DLD1 (cell line): Measurements from ENCODE around the gene LRIT3.

Experiments
- in situ Hi-C: cut with HindIII; loops from 2 replicates; pipeline ENCODE4 v1.10.0; 2017; ENCODE audit warnings: low sequenced_read_pairs

Gene LRIT3

DNA sequence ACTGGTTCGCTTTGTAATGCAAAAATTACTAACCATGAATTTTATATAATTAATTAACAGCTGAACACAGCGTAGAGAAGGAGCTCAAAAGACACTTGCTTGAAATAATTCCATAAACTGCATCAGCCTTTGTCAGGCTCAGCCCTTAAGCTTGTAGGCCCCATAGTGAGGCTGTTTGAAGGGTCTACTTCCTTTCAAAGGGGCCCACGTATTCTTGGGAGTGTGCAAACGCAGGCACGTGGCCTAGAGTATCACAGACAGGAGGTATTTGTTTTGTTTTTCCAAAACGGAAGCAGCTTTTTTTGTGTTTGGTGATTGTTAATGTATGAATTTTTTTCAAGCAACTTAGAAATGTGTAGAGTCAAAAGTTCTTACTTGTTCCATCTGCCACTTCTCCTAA is 39.2 kb downstream of the LRIT3 start:
- in situ Hi-C loops = no loop called here

DNA sequence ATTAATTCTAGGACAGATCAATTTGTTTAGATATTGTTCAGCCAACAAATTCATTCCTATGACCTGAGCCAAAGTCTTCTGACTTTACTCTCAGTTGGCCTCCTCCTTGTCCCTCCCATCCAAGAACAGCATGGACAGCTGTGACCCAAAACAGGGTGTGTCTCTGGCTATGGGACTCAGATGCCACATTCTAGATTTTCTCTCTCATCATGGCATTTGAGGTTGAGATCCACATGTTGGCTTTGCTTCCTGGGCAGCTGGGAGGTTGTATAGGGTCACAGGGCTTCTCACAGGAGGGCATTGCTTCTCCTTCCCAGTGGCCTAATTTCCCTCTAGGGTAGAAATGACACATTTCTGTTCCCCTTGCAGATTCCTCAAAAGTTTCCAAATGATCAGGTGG is 42.2 kb downstream of the LRIT3 start:
- in situ Hi-C loops = no loop called here

GRCh38 chr4:109902559-109903251 is 54.8 kb downstream of the LRIT3 start:
- in situ Hi-C loops = no loop called here

- in situ Hi-C loops = no loop called here
These were observed 60.8 kb downstream of the LRIT3 start for GRCh38 chr4:109908731-109909130.

GRCh38 chr4:109910256-109910655 is 62.3 kb downstream of the LRIT3 start:
- in situ Hi-C loops = no loop called here

- in situ Hi-C loops = no loop called here
These were observed 65.0 kb downstream of the LRIT3 start, which contains the start of gene EGF for GRCh38 chr4:109912706-109913595. Gene EGF, plus strand, starts transcription at chr4:109912883. Its CDS starts 453 bp downstream, at chr4:109913336.

- in situ Hi-C loops = no loop called here
These were observed 65.8 kb downstream of the LRIT3 start for GRCh38 chr4:109913596-109914241.

- in situ Hi-C loops = no loop called here
These were observed 66.4 kb downstream of the LRIT3 start for GRCh38 chr4:109914322-109914721.

- in situ Hi-C loops = no loop called here
These were observed 67.6 kb downstream of the LRIT3 start for GRCh38 chr4:109915385-109916026.

DNA sequence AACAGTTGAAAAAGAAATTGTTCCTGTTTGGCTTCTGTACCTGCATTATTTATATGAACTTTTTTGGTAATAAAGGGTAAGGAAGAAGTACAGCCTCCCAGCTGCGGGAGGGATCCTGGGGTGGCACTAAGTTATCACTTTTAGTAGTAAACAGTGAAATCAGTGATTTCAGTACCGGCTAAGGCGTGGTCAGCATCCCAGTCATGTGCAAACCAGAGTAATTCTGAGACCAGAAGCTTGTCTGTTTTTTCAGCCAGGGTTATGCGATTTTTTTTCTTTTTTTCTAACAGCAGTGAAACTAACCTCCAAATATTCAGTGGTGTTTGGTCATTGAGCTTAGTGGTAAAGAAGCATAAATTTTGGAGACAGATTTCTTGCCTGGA is 68.1 kb downstream of the LRIT3 start:
- in situ Hi-C loops = no loop called here

DNA sequence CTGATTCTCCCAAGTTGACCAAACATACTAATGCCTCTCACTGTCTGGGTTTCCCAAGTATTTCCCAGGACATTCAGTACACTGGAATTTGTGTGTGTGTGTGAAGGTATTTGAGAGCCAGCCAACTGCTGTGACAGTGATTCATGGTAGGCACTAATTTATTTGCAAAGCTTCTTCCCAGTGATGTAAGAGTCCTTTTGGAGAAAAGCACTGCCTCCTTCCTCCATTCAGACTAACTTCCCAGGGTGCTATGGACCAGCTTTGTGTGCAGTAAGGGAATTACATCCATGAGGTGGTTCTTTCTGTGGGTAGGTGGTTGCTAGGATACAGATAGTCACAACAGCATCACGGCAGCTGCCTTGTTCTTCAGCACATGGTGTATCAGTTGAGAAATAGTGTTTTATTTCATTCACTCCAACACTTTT is 73.5 kb downstream of the LRIT3 start:
- in situ Hi-C loops = no loop called here
